NCI-H2196 treated with DMSO at 0.1 percent for 48 hours (cell line): ENCODE results near the gene DIP2C.

Experiments
- DNase-seq: peaks from one replicate; lab custom pipeline; 2025; ENCODE audit not compliant: unreplicated experiment; lab: John Stamatoyannopoulos, UW

DIP2C gene

GRCh38 chr10:677750-678661 lies 11.5 kb downstream of the DIP2C start:
- DNase-seq: no peak

DNA sequence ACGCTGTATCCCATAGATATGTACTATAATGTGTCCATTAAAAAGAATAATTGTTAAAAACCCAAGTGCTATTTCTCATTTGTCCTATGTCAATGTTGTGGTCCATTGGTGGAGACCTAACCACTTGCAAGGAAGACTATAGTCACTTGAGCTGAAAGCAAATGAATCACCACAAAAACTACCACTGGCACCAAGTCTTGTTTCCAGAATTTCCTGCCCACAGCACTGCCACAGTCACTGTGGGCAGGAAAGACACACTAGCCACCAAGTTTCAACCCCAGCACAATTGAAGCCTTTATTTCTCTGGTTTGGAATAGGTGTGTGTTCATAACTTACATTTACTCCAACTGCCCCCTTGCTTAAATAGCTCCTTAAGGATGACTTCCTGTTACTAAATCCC lies 12.4 kb downstream of the DIP2C start:
- no peak for DNase-seq

- DNase-seq: no peak
Observed at GRCh38 chr10:676178-676577, 13.3 kb downstream of the DIP2C start.

DNA sequence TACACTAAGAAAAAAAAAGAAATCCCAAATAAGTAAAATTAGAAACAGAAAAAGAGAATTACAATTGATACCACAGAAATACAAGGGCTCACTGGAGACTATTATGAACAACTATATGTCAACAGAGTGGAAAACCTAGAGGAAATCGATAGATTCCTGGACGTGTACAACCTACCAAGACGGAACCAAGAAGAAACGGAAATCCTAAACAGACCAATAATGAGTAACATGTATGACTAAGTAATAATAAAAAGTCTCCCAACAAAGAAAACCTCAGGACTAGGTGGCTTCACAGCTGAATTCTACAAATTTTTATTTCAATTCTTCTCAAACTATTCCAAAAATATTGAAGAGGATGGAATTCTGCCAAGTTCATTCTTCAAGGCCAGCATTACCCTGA lies 13.9 kb downstream of the DIP2C start:
- no peak for DNase-seq

GRCh38 chr10:673492-673891 lies 16.0 kb downstream of the DIP2C start:
- no peak for DNase-seq

DNA sequence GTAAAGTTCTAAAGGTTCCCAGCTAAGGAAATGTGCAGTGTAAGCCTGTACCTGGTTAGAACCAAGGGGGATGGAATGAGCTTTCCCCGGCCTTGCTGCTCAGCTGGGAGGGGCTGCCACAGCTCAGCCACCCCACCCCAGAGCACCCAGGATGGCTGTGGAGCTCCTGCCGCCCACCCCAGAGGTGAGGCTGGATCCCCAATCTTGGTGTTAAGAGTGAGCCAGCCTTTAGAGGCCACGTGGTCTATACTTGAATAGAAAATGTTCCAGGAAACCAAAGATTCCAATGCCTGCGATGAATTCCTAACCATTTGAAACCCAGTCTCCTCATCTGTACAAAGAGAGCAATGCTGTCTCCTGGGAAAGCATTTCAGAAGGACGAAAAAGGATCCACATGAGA lies 16.5 kb downstream of the DIP2C start:
- no peak for DNase-seq

- no peak for DNase-seq
Observed at GRCh38 chr10:672203-672602, 17.3 kb downstream of the DIP2C start.

GRCh38 chr10:670990-671389 lies 18.5 kb downstream of the DIP2C start:
- no peak for DNase-seq

DNA sequence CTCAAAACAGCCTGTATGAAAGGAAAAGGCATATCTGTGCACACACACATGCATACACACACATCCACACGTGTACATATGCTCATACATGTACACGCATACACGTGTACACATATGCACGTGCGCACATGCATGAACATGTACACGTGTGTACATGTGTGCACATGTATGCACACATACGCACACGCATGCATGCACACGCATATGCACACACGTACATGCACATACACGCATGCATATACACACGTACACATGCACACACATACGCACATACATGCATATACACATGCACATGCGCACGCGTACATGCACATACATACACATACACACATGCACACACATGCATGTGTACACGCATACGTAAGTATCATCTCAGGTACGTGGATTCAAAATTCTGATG lies 19.4 kb downstream of the DIP2C start:
- no peak for DNase-seq

- DNase-seq: no peak
Observed at GRCh38 chr10:668786-669485, 20.5 kb downstream of the DIP2C start.

GRCh38 chr10:667602-668143 lies 21.8 kb downstream of the DIP2C start:
- no peak for DNase-seq

DNA sequence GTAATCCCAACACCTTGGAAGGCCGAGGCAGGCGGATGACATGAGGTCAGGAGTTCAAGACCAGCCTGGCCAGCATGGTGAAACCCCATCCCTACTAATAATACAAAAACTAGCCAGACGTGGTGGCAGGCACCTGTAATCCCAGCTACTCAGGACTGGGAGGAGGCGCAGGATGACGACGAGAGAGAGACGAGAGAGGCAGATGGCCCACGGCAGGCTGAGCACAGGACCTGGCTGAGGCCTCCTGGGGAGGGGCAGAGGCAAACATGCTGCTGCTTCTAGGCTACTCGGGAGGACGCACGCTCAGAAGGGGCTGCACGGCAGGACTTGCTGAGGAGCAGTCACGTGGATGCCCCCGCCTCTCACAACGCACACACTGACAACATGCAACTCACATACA lies 22.4 kb downstream of the DIP2C start:
- DNase-seq: no peak

DNA sequence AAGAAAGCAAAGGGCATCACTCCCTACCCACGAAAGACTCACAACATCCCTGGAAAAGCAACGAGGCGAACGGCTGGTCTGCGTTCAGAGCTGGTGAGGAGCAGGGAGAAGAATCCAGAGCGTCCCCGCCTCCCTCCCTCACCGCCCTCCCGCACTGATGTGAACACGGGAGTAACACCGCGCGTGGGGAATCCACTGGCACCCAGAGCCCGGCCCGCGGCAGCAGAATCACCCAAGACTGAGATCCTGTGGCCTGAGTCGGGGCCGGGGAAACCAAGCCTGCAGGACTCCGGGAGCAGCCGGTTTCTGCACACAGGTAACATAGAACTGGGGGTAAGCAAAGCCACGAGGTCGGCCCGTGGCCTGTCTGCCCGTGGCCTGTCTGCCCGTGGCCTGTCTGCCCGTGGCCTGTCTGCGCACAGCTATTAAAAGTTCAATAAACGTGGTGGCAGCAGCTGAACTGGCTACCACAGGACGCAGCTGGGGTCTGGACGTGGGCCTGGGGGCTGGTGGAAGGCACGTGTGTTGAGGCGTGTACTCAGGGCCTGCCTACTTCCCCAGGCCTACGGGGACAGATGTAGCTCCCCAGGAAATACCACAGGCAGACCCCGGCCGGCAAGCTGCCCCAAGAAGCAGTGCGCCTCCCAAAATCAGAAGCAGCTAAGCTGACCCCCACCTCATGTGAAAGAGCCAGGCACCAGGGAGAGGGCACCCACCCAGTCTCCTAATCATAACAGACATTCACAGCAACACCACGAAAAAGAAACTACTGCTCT lies 23.0 kb downstream of the DIP2C start:
- no peak for DNase-seq

DNA sequence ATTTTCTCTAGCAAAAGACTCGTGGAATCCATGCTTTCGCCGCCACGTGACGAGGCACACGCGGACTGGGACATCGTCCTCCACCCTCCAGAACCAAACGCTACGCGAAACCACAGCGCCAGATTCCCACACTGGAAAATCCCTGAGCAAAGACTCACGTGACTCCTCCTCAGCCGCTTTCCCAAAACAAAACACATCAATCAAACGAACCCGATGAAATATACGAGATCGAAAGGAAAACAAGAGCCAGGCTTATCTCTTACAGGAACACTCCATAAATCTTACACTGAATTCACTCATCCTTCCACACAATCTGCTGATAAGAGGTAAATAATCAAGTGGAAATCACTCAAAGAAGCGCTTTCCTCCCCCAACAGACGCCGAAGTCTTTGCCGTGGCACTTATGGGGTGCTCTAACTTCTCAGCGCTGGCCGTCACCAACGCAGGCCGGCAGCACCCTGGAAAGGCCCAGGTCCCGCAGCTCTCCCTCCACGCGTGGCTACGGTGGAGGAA lies 23.8 kb downstream of the DIP2C start:
- no peak for DNase-seq

- no peak for DNase-seq
Observed at GRCh38 chr10:664893-665292, 24.6 kb downstream of the DIP2C start.

DNA sequence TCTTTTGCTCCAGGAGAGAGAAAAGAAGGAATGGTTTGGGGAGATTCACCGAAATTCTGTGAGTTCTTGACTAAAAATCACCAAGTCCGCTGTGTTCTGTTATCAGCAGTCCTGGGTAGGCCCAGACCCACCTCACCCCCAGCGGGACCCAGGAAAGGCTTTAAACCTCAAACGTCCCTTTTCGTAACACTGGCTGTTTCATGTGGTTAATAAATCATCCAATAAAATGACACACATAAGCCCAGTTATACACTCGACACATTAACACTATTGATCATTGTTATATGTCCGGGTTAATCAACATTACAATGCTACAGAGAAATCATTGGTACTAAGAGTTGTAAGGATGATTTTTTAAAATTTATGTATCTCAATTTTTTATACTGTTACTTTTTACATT lies 25.2 kb downstream of the DIP2C start:
- no peak for DNase-seq

DNA sequence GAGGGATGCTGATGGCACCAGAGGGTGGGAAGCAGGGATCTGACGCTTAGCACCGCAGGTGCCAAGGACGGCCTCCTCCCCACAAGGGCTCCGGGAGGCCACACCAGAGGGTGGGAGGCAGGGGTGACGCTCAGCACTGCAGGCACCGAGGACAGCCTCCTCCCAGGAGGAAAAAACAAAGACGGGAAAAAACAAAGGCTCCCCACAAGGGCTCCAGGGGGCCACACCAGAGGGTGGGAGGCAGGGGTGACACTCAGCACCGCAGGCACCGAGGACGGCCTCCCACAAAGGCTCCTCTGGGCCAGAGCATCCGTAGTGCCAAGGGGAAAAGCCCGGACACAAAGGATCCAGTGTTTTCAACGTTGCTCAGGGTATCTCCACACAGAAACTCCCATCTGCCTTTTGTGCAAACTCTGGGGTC lies 25.6 kb downstream of the DIP2C start:
- no peak for DNase-seq

DNA sequence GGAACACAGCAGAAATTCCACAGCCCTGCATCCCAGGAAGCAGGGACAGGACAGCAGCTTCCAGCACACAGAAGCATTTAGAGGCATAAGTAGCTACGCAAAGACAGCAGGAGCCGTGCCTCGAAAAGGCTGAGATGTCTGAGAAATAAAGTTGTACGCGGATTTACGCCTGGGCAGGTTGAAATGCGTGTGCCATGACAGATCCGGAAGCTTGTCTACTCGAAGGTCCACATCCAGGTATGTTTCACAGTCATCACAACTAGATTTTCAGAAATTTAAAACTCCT lies 26.1 kb downstream of the DIP2C start:
- DNase-seq: no peak

DNA sequence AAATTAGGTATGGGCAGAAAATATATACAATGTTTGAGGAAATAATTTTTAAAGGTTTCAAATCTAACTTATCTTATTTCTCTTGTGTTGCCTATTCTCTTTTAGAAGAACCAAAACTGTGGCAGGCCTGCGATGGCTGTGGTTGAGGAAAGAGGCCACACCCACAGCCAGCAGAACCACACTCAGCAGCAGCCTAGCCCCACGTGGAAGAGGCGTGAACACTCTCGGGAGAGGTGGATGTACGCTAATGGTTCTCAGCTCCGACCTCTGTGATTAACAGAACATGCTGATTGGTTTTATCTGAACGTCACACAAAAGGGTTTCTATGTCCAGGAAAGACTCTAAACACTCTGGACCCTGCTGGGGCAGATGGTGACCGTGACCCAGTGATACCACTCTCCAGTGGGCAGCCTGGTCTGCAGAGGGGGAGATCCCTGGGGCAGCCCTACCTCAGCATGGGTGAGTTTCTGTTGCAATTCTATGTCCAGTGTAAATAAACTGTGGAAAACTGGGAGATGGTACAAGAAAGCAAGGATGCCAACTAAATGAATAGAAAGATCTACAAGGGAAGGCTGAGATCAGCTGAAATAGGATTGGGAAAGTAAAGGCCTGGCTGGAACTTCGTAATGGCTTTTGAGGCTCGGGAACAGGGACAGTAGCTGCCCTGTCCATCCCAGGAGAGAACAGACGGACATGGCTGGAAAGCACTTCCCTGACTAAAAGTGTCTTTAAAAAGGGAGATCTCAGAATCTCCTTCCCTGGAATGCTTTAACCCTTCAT lies 26.6 kb downstream of the DIP2C start:
- no peak for DNase-seq

GRCh38 chr10:662223-662605 lies 27.3 kb downstream of the DIP2C start:
- DNase-seq: no peak
